Right lobe of liver (tissue), 4 donors: ENCODE data around the gene CCDC120.

Experiments
- CTCF ChIP-seq, 4 donors: fragments of 200-600 bp in 3 of 4; fragments of 450-650 bp in 1 of 4; IDR thresholded peaks; one replicate each; pipeline versions ENCODE4 v1.5.1 to v1.8.0; 2016 to 2022; ENCODE audit warnings: antibody characterized with exemption in 4 of 4, mild to moderate bottlenecking in 2 of 4
- POLR2A ChIP-seq: fragments of 450-650 bp; IDR thresholded peaks from one replicate; pipeline ENCODE4 v1.6.1; 2017; ENCODE audit warnings: antibody characterized with exemption, mild to moderate bottlenecking
- donor health status: DM: no; HTN: no; CAD: no.
- donor health status: DM: no; HTN: no; CAD: no.
- donor health status: DM: no; HTN: yes; CAD: no.

- TF ChIP-seq POLR2A (no peak), CTCF (IDR thresholded peaks at IDR 0.05) (no peak)
Measured at GRCh38 chrX:49116716-49117115, 57.9 kb downstream of the CCDC120 start.
